VCaP (cell line): ENCODE results near the gene AMT.

Experiments used
- H3K27ac ChIP-seq: fragments of 450-650 bp; 2 replicates; pipeline ENCODE4 v1.5.1; 2017
- TF ChIP-seq, protein P1 (sequence below): fragments of 450-650 bp; conservative IDR thresholded peaks from 2 replicates; pipeline ENCODE4 v1.5.1; 2017; ENCODE audit warnings: mild to moderate bottlenecking, moderate library complexity

Gene AMT, protein sequence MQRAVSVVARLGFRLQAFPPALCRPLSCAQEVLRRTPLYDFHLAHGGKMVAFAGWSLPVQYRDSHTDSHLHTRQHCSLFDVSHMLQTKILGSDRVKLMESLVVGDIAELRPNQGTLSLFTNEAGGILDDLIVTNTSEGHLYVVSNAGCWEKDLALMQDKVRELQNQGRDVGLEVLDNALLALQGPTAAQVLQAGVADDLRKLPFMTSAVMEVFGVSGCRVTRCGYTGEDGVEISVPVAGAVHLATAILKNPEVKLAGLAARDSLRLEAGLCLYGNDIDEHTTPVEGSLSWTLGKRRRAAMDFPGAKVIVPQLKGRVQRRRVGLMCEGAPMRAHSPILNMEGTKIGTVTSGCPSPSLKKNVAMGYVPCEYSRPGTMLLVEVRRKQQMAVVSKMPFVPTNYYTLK

GRCh38 chr3:49422379-49423248, at the start of gene AMT:
AMT (minus strand) TSS chr3:49422473; CDS start chr3:49422450, 23 bp downstream.
- no peak within 1 kb of the TSS for H3K27ac ChIP-seq
- TF ChIP-seq, protein P1, sequence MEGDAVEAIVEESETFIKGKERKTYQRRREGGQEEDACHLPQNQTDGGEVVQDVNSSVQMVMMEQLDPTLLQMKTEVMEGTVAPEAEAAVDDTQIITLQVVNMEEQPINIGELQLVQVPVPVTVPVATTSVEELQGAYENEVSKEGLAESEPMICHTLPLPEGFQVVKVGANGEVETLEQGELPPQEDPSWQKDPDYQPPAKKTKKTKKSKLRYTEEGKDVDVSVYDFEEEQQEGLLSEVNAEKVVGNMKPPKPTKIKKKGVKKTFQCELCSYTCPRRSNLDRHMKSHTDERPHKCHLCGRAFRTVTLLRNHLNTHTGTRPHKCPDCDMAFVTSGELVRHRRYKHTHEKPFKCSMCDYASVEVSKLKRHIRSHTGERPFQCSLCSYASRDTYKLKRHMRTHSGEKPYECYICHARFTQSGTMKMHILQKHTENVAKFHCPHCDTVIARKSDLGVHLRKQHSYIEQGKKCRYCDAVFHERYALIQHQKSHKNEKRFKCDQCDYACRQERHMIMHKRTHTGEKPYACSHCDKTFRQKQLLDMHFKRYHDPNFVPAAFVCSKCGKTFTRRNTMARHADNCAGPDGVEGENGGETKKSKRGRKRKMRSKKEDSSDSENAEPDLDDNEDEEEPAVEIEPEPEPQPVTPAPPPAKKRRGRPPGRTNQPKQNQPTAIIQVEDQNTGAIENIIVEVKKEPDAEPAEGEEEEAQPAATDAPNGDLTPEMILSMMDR = no peak

GRCh38 chr3:49470714-49471420, 48.6 kb upstream of the AMT start:
- H3K27ac ChIP-seq = peak overlapping the region; percentile 97
- TF ChIP-seq, protein P1 = 0 out of 2 replicates have a peak, but pooled peaks have one; percentile 8

- peak within 1 kb of the TSS; percentile 97 for H3K27ac ChIP-seq
- TF ChIP-seq, protein P1 = no peak
Measured at GRCh38 chr3:49469936-49470713, 47.9 kb upstream of the AMT start, which contains the start of gene DAG1. DAG1 (plus strand) TSS chr3:49470267; CDS start chr3:49510535, 40,268 bp downstream.

- H3K27ac ChIP-seq = peak overlapping the region; percentile 97
- TF ChIP-seq, protein P1 = no peak
Measured at GRCh38 chr3:49469037-49469935, 47.0 kb upstream of the AMT start.

DNA sequence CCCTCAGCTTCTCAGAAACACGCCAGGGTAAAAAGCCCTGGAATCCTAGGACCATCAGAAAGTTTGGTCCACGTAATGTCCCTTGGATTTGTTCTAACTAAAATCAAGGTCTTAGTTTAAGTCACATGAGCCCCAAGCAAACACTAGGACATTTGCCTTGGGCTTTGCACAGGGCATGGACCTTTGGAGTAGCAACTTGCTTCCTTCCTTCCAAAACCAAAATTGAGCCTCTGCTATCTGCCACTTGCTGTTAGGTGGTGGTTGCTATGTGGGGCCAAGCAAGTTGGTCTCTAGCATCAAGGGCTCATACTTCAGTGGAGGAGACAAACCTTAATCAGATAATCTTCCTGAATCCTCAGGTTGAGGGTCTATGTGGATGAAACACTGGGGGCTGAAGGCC, 43.8 kb upstream of the AMT start:
- TF ChIP-seq, protein P1 = no peak
- H3K27ac ChIP-seq = no peak overlapping the region

- TF ChIP-seq, protein P1 = no peak
- H3K27ac ChIP-seq = no peak overlapping the region
Measured at GRCh38 chr3:49465270-49466034, 43.2 kb upstream of the AMT start.
